ENCODE data around the gene OR4E2. TPM values are rescaled to one million over a fixed set of nuclear protein-coding genes. Genes with fewer than 3 reads are reported as not detected.

Gene OR4E2
- total RNA-seq, 1 experiment from 2014 or later: not detected

- no peak overlapping the region; a peak in 1 of 7 replicates for H3K27ac Mint-ChIP-seq
- DNase-seq: no peak
- no peak overlapping the region for H3K27ac ChIP-seq (ENCODE audit: insufficient read length, low read depth, low read length)
- no peak overlapping the region for H2BK5ac ChIP-seq (ENCODE audit: insufficient read length, low read length)
- H3K18ac ChIP-seq (ENCODE audit: insufficient read length, low read depth, low read length): no peak overlapping the region
- no CpG with 5 or more reads among the region's 6 CpGs for WGBS (ENCODE audit: extremely low coverage, insufficient read length, low lambda C conversion rate)
- H4K5ac ChIP-seq (ENCODE audit: insufficient read length, low read depth, low read length): no peak overlapping the region
- H3K23me2 ChIP-seq (ENCODE audit: insufficient read length, low read depth, low read length, poor library complexity, severe bottlenecking): no peaks in the 10 kb centered on the region
- H3K27me3 ChIP-seq (ENCODE audit: insufficient read depth, low read length): no peaks in the 10 kb centered on the region
- H3K23ac ChIP-seq (ENCODE audit: insufficient read length, low read depth, low read length): no peak overlapping the region
- no peak overlapping the region for H2BK20ac ChIP-seq (ENCODE audit: low read depth, low read length, poor library complexity, severe bottlenecking)
- H3K79me1 ChIP-seq (ENCODE audit: insufficient read depth, low read depth, low read length, poor library complexity, severe bottlenecking): no peaks in the 10 kb centered on the region
- no peaks in the 10 kb centered on the region for H3K9me3 ChIP-seq (ENCODE audit: control insufficient read depth, low read depth, low read length)
- no peak overlapping the region for H2BK120ac ChIP-seq (ENCODE audit: low read depth, low read length, poor library complexity, severe bottlenecking)
- no peak overlapping the region for H2AK5ac ChIP-seq (ENCODE audit: insufficient read length, low read length)
- no peak overlapping the region for H2BK12ac ChIP-seq (ENCODE audit: insufficient read length, low read depth, low read length)
- H3K4me1 Mint-ChIP-seq: peaks cover 9 to 11% of the 10 kb centered on the region in 2 experiments
- H3K36me3 Mint-ChIP-seq (ENCODE audit: insufficient read depth in 1 of 3, low read depth in 3 of 3): no peaks in the 10 kb centered on the region
- no peaks in the 10 kb centered on the region for H3K27me3 Mint-ChIP-seq (ENCODE audit: low read depth)
- H2AFZ ChIP-seq (ENCODE audit: low read length): no peak overlapping the region
- no peaks in the 10 kb centered on the region for H3K9me3 Mint-ChIP-seq
- H3T11ph ChIP-seq (ENCODE audit: low read length): no peak overlapping the region
- H3K4me1 ChIP-seq (ENCODE audit: insufficient read depth, low read length): no peaks in the 10 kb centered on the region; the same call in 1 of the 2 replicates
- H3K79me2 ChIP-seq (ENCODE audit: insufficient read depth, low read length): no peaks in the 10 kb centered on the region
- no peak overlapping the region for H3K9ac ChIP-seq (ENCODE audit: extremely low read depth, insufficient read length, low read length)
- H3K4me3 Mint-ChIP-seq: no peak overlapping the region
- H3K4ac ChIP-seq (ENCODE audit: low read depth, low read length): no peak overlapping the region
- H3K14ac ChIP-seq (ENCODE audit: insufficient read depth, low read length): no peak overlapping the region
- H3K56ac ChIP-seq (ENCODE audit: insufficient read length, low read depth, low read length): no peak overlapping the region
- H2BK15ac ChIP-seq (ENCODE audit: low read depth, low read length): no peak overlapping the region
- H3K4me2 ChIP-seq (ENCODE audit: insufficient read depth, insufficient read length, low read length): no peak overlapping the region
- H4K20me1 ChIP-seq (ENCODE audit: control insufficient read depth, insufficient read depth, insufficient read length): no peaks in the 10 kb centered on the region
- TF ChIP-seq, protein P1, sequence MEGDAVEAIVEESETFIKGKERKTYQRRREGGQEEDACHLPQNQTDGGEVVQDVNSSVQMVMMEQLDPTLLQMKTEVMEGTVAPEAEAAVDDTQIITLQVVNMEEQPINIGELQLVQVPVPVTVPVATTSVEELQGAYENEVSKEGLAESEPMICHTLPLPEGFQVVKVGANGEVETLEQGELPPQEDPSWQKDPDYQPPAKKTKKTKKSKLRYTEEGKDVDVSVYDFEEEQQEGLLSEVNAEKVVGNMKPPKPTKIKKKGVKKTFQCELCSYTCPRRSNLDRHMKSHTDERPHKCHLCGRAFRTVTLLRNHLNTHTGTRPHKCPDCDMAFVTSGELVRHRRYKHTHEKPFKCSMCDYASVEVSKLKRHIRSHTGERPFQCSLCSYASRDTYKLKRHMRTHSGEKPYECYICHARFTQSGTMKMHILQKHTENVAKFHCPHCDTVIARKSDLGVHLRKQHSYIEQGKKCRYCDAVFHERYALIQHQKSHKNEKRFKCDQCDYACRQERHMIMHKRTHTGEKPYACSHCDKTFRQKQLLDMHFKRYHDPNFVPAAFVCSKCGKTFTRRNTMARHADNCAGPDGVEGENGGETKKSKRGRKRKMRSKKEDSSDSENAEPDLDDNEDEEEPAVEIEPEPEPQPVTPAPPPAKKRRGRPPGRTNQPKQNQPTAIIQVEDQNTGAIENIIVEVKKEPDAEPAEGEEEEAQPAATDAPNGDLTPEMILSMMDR (conservative IDR thresholded peaks at IDR 0.05): peak; percentile 32; the same call in 1 of the 3 replicates
- H4K91ac ChIP-seq (ENCODE audit: insufficient read length, low read depth, low read length): no peak overlapping the region
- no peak overlapping the region for H4K8ac ChIP-seq (replicated peaks; ENCODE audit: insufficient read length, low read depth, low read length)
Observed at GRCh38 chr14:21612324-21612723, 41.3 kb upstream of the OR4E2 start.
